GM12878 (cell line): ENCODE data around the gene ADAP1. TPM values are rescaled to one million over a fixed set of nuclear protein-coding genes. Genes with fewer than 3 reads are reported as not detected.

Source experiments
- ATAC-seq: fragments of 200-7000 bp; cut with Tn5 transposase; 3 replicates; pipeline ENCODE4 v1.9.1; 2020; ENCODE audit warnings: mild to moderate bottlenecking, moderate library complexity
- BruUV-seq: library from RNA; stranded (reverse); fragments of 400-500 nt; replicated peaks from 2 replicates; lab custom pipeline; 2021; lab: Mats Ljungman, UMichigan
- CTCF ChIA-PET: fragments of 300-600 bp; sonication (Branson Sonifier 250); formaldehyde crosslinking; extraction: SDS; loops from one replicate; lab custom pipeline; 2021; ENCODE audit warnings: inconsistent platforms; lab: Yijun Ruan, JAX
- POLR2A ChIA-PET: fragments of 350-600 bp; formaldehyde crosslinking; extraction: SDS; loops from one replicate; lab custom pipeline; 2021; ENCODE audit warnings: inconsistent platforms; lab: Charles Lee
- RAD21 ChIA-PET: fragments of 300-600 bp; sonication (Branson Sonifier 250); formaldehyde crosslinking; loops from one replicate; lab custom pipeline; 2023; ENCODE audit warnings: antibody characterized with exemption; ENCODE audit not compliant: unreplicated experiment; lab: Charles Lee
- SMC1A ChIA-PET: fragments of 300-600 bp; sonication (Branson Sonifier 250); formaldehyde crosslinking; loops from one replicate; lab custom pipeline; 2023; ENCODE audit not compliant: unreplicated experiment, uncharacterized antibody; lab: Charles Lee
- DNase-seq: peaks from one replicate; pipeline ENCODE4 v3.0.0-alpha.2; 2011; ENCODE audit warnings: low read depth, low spot score
- FAIRE-seq: peaks from 3 replicates; lab custom pipeline; 2011; peaks lifted over from hg19 to GRCh38; lab: Jason Lieb, UNC
- H2AFZ ChIP-seq: 2 replicates; pipeline ENCODE4 v1.6.0; 2011; ENCODE audit warnings: low read depth, low read length, control low read depth; ENCODE audit not compliant: control insufficient read depth
- H3K27ac ChIP-seq: 2 replicates; pipeline ENCODE4 v1.5.1; 2011; ENCODE audit warnings: control low read depth; ENCODE audit not compliant: control insufficient read depth, insufficient read depth
- H3K27me3 ChIP-seq, 2 experiments: replicated peaks in 1 of 2; 2 replicates each; pipeline versions ENCODE4 v1.6.0 to v1.6.1; 2011; ENCODE audit warnings: low read length in 1 of 2; ENCODE audit not compliant: control insufficient read depth in 2 of 2, insufficient read depth in 2 of 2
- H3K36me3 ChIP-seq, 2 experiments: 2 replicates each; pipeline ENCODE4 v1.5.1; 2011; ENCODE audit warnings: low read length in 1 of 2; ENCODE audit not compliant: control insufficient read depth in 2 of 2, insufficient read depth in 2 of 2
- H3K4me1 ChIP-seq: 2 replicates; pipeline ENCODE4 v1.6.1; 2011; ENCODE audit warnings: mild to moderate bottlenecking, low read length, moderate library complexity, mixed read lengths; ENCODE audit not compliant: control insufficient read depth, insufficient read depth
- H3K4me2 ChIP-seq: 2 replicates; pipeline ENCODE4 v1.6.0; 2011; ENCODE audit warnings: control low read depth; ENCODE audit not compliant: control insufficient read depth, insufficient read depth
- H3K4me3 ChIP-seq: fragments of 200-600 bp; sonication (generic); 2 replicates; pipeline ENCODE4 v1.5.1; 2016
- H3K79me2 ChIP-seq: 2 replicates; pipeline ENCODE4 v1.6.0; 2011; ENCODE audit warnings: low read length; ENCODE audit not compliant: control insufficient read depth, insufficient read depth
- H3K9ac ChIP-seq: 2 replicates; pipeline ENCODE4 v1.8.0; 2011; ENCODE audit warnings: low read length, control low read depth, mixed read lengths; ENCODE audit not compliant: control insufficient read depth, insufficient read depth
- H3K9me3 ChIP-seq: replicated peaks from 3 replicates; pipeline ENCODE4 v1.5.1; 2011; ENCODE audit warnings: mild to moderate bottlenecking, low read length; ENCODE audit not compliant: control insufficient read depth, insufficient read depth
- H4K20me1 ChIP-seq: 2 replicates; pipeline ENCODE4 v1.6.0; 2011; ENCODE audit not compliant: control insufficient read depth, insufficient read depth
- ASH2L ChIP-seq: fragments of 300-600, 200-600 bp; sonication (generic); IDR thresholded peaks from 2 replicates; pipeline ENCODE4 v1.6.1; 2017; ENCODE audit warnings: low read depth, mild to moderate bottlenecking, borderline replicate concordance
- CBX5 ChIP-seq: sonication (generic); IDR thresholded peaks from 2 replicates; pipeline ENCODE4 v1.6.1; 2016; ENCODE audit warnings: low read depth, moderate library complexity, mild to moderate bottlenecking, inconsistent platforms
- CHD4 ChIP-seq: fragments of 200-600 bp; sonication (generic); IDR thresholded peaks from 2 replicates; pipeline ENCODE4 v1.6.1; 2016; ENCODE audit warnings: mild to moderate bottlenecking
- CREM ChIP-seq: IDR thresholded peaks from 2 replicates; pipeline ENCODE4 v1.6.1; 2014; ENCODE audit warnings: antibody characterized with exemption, low read depth
- EED ChIP-seq: sonication (generic); IDR thresholded peaks from 2 replicates; pipeline ENCODE4 v1.6.1; 2016; ENCODE audit warnings: antibody characterized with exemption, low read depth
- IKZF2 ChIP-seq, 2 experiments: fragments of 450-650 bp; IDR thresholded peaks; 2 replicates each; pipeline ENCODE4 v1.6.1; 2017; ENCODE audit warnings: mild to moderate bottlenecking in 2 of 2, moderate library complexity in 2 of 2
- IRF5 ChIP-seq: fragments of 450-650 bp; IDR thresholded peaks from 2 replicates; pipeline ENCODE4 v1.6.1; 2017; ENCODE audit warnings: borderline replicate concordance
- KDM1A ChIP-seq: fragments of 200-600 bp; sonication (generic); IDR thresholded peaks from 2 replicates; pipeline ENCODE4 v1.6.1; 2016; ENCODE audit warnings: borderline replicate concordance
- NKRF ChIP-seq: fragments of 450-650 bp; conservative IDR thresholded peaks from 2 replicates; pipeline ENCODE4 v1.6.1; 2017; ENCODE audit warnings: mild to moderate bottlenecking, moderate library complexity
- SKIL ChIP-seq: fragments of 450-650 bp; IDR thresholded peaks from 2 replicates; pipeline ENCODE4 v1.6.1; 2017; ENCODE audit warnings: mild to moderate bottlenecking, low read depth, inconsistent platforms; ENCODE audit not compliant: poor library complexity, severe bottlenecking
- SPI1 ChIP-seq: IDR thresholded peaks from 2 replicates; pipeline ENCODE4 v1.6.1; 2011; ENCODE audit warnings: low read depth, mild to moderate bottlenecking, low read length, moderate library complexity, borderline replicate concordance; ENCODE audit not compliant: insufficient read depth
- SREBF1 ChIP-seq: IDR thresholded peaks from 2 replicates; pipeline ENCODE4 v1.6.1; 2012; ENCODE audit warnings: mild to moderate bottlenecking, low read length
- TARDBP ChIP-seq: IDR thresholded peaks from 2 replicates; pipeline ENCODE4 v1.6.1; 2016; ENCODE audit warnings: borderline replicate concordance
- YBX1 ChIP-seq: fragments of 450-650 bp; IDR thresholded peaks from 2 replicates; pipeline ENCODE4 v1.6.1; 2016; ENCODE audit warnings: antibody characterized with exemption
- ZNF622 ChIP-seq: fragments of 450-650 bp; IDR thresholded peaks from 2 replicates; pipeline ENCODE4 v1.6.1; 2017; ENCODE audit warnings: mild to moderate bottlenecking, inconsistent platforms
- WGBS: methylation state at CpG from one replicate; pipeline ENCODE4 v1.1.6; 2016; ENCODE audit warnings: low lambda C conversion rate; ENCODE audit not compliant: insufficient replicate concordance, insufficient coverage; ENCODE audit errors: missing lambda C conversion rate; 5-methylcytosine and 5-hydroxymethylcytosine counted together
- in situ Hi-C: fragments of 300-500 bp; cut with MboI; formaldehyde crosslinking; loops from 9 replicates; pipeline ENCODE4 v1.14.3; 2018; ENCODE audit warnings: mixed read lengths
- intact Hi-C: fragments of 100-400 bp; cut with micrococcal nuclease; formaldehyde crosslinking; loops from one replicate; pipeline ENCODE4 v1.14.2; 2022; ENCODE audit not compliant: unreplicated experiment
- polyA plus RNA-seq, 11 experiments: library from polyadenylated mRNA; depleted of rRNA in 4 of 11; unstranded in 6 of 11; stranded (reverse) in 5 of 11; fragments of >200 nt; fragmentation: Nextera tagmentation in 4 of 11; fragmentation: Illumina TruSeq in 1 of 11; extraction: Ambion mirVana in 4 of 11; extraction: Trizol in 1 of 11; gene quantifications; 1 replicate in 1 of 11; 2 replicates in 10 of 11; pipeline versions ENCODE4 v1.2.1 to v1.2.3, GENCODE V29; 2011 to 2016; ENCODE audit warnings: inconsistent platforms in 2 of 11, missing spikeins in 2 of 11, low read depth in 1 of 11
- total RNA-seq, 4 experiments: library from RNA; depleted of rRNA in 3 of 4; stranded (reverse); fragments of >200 nt in 3 of 4; fragmentation: Illumina TruSeq in 1 of 4; extraction: Trizol in 1 of 4; gene quantifications; 2 replicates each; pipeline versions ENCODE4 v1.2.1 to v1.2.3, GENCODE V29; 2013 to 2021
- TF ChIP-seq, protein P1 (sequence below): IDR thresholded peaks from 2 replicates; pipeline ENCODE4 v1.6.1; 2011; ENCODE audit warnings: borderline replicate concordance, low read depth, mild to moderate bottlenecking, moderate library complexity, low read length; ENCODE audit not compliant: insufficient read depth, poor library complexity, severe bottlenecking

ADAP1 gene
- total and polyA plus RNA-seq, 10 of the 15 experiments (the other 5 are each of a cell fraction or from before 2014, with no cell fraction given) = 0.22 to 44.2 (median 22.0) TPM; not detected in 1

GRCh38 chr7:859359-860030 is 95.0 kb downstream of the ADAP1 start:
- no peak overlapping the region for H3K4me3 ChIP-seq
- 94% methylated on average over 16 of the region's 16 CpGs for WGBS
- H2AFZ ChIP-seq = no peak overlapping the region
- peaks cover 24 to 53% of the 10 kb centered on the region in 2 experiments for H3K36me3 ChIP-seq
- ChIA-PET POLR2A (no interaction called here), RAD21 (no interaction called here), CTCF (no interaction called here), SMC1A (no interaction called here)
- H3K4me1 ChIP-seq = no peaks in the 10 kb centered on the region
- H3K9ac ChIP-seq = no peak overlapping the region
- FAIRE-seq = no peak
- H3K4me2 ChIP-seq = no peak overlapping the region
- in situ Hi-C loops = no loop called here
- TF ChIP-seq KDM1A (no peak), CHD4 (no peak), IRF5 (no peak), SREBF1 (no peak), SKIL (no peak), SPI1 (no peak), EED (no peak), IKZF2 (IDR thresholded peaks at IDR 0.05) (no peak), YBX1 (no peak), CBX5 (no peak), NKRF (no peak), ASH2L (no peak), TARDBP (no peak), ZNF622 (no peak), CREM (no peak)
- TF ChIP-seq, protein P1, sequence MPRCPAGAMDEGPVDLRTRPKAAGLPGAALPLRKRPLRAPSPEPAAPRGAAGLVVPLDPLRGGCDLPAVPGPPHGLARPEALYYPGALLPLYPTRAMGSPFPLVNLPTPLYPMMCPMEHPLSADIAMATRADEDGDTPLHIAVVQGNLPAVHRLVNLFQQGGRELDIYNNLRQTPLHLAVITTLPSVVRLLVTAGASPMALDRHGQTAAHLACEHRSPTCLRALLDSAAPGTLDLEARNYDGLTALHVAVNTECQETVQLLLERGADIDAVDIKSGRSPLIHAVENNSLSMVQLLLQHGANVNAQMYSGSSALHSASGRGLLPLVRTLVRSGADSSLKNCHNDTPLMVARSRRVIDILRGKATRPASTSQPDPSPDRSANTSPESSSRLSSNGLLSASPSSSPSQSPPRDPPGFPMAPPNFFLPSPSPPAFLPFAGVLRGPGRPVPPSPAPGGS = no peak
- H3K27me3 ChIP-seq = no peaks in the 10 kb centered on the region
- no peak overlapping the region for H3K27ac ChIP-seq
- intact Hi-C loops = no loop called here
- H4K20me1 ChIP-seq = no peaks in the 10 kb centered on the region
- no peak for DNase-seq
- no TSS peak for BruUV-seq
- no peak for ATAC-seq
- no peaks in the 10 kb centered on the region for H3K79me2 ChIP-seq
- H3K9me3 ChIP-seq = no peaks in the 10 kb centered on the region
